Measurements from ENCODE around the gene INPP5A.

Gene INPP5A

DNA sequence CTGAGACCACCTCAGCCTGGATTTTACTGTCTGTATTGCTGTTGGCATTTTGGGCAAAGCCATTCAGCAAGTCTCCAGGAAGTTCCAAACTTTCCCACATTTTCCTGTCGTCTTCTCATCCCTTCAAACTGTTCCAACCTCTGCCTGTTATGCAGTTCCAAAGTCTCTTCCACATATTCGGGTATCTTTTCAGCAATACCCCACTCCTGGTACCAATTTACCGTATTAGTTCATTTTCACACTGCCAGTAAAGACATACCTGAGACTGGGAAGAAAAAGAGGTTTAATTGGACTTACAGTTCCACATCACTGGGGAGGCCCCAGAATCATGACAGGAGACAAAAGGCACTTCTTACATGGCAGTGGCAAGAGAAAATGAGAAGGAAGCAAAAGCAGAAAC lies 62.8 kb downstream of the INPP5A start:
- DNase-seq: no peak

- DNase-seq: no peak
Observed at GRCh38 chr10:132601567-132601966, 64.0 kb downstream of the INPP5A start.

DNA sequence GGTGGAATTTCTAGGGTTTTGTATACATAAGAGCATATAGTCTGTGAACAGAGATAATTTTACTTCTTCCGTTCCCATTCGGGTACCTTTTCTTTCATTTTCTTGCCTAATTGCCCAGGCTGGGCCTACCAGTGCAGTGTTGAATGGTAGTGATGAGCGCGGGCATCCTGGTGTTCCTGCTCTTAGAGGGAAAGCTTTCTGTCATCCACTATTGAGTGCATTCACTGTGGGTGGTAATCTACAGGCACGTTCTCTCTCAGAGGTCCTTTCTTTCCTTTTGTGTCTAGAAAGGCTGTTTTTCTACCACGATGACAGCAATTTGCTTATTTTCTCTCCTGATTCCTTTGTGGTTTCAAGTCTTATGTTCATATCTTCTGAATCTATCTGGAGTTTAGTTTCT lies 65.0 kb downstream of the INPP5A start:
- DNase-seq: peak; percentile 10

GRCh38 chr10:132603851-132604533 lies 66.4 kb downstream of the INPP5A start:
- DNase-seq: peak; percentile 33

- peak; percentile 22 for DNase-seq
Observed at GRCh38 chr10:132604686-132605085, 67.1 kb downstream of the INPP5A start.

DNA sequence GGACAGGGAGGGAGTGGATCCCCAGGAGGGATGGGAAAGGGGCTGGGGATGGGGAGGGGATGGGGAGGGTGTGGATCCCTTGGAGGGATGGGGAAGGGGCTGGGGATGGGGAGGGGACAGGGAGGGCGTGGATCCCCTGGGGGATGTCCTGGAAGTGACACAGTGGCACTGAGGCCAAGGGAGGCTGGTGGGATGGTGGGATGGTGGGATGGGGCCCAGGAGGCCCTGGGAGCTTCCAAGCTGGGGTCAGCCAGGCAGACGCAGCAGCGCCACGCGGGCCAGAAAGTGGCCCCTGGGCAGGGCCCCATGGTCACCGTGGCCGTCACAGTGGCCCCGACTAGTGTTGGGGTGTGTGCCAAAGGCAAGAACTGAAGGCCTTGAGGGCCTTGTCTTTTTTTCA lies 67.8 kb downstream of the INPP5A start:
- DNase-seq: peak; percentile 35

DNA sequence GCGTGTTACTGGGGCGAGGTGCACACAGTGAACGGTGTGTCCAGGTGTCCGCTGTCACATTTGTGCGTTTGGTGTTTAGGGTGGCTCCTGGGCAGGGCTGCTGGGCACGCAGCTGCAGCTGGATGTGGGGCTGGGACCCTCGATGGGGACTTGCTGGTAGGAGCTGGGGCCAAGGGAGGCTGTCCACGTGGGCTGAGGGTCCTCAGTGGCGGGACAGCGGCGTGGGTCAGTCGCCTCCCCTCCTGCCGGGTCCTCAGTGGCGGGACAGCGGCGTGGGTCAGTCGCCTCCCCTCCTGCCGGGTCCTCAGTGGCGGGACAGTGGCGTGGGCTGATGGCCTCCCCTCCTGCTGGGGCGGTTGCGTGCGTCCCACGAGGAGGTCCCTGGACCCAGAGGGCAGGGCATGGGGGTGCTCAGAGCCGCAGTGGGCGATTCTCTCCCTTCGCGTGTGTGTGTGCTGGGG lies 68.5 kb downstream of the INPP5A start:
- DNase-seq: peak; percentile 33

- DNase-seq: peak; percentile 48
Observed at GRCh38 chr10:132606536-132607316, 69.1 kb downstream of the INPP5A start.

DNA sequence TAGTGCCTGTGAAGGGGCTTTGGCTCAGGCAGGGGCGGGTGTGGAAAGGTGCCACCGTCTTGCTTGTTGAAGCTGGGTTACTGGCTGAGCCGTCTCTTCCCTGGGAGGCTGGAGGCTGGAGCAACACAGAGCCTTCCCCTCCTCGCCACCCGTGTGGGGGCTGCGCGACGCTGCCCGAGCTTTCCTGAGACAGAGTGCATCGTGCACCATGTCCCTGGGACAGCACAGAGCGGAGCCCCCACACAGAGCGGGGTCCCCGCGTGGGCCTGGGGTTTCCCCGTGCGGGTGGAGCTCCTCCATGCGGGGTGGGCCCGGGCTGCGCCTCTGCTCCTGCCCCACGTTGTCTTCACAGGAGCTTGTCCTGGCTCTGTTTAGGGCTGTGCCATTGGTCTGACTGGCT lies 69.9 kb downstream of the INPP5A start:
- DNase-seq: peak; percentile 50

DNA sequence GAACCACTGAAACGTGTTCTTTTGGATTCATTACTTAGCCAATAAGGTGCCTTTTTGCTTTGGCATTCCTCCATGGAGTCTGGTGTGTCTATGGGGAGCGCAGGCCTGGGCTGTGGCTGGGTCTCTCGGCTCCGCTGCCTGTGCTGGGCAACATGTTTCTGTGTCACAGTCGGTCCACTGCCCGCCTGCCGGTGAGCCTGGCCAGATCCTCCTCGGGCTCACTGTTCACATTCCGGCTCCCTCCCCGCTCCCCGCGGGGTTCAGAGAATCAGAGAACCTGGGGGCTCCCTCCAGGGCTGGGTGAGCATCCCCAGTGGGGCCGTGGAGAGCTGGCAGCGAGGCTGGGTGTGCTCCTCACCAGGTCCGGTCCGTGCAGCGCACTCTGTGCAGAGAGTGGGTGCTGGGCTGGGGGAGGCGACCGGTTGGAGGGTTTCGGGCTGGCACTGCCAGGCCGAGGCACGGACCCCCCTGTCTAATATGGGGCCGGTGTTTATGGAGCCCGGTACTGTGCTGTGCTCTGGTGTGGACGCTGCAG lies 70.4 kb downstream of the INPP5A start:
- peak; percentile 43 for DNase-seq

DNA sequence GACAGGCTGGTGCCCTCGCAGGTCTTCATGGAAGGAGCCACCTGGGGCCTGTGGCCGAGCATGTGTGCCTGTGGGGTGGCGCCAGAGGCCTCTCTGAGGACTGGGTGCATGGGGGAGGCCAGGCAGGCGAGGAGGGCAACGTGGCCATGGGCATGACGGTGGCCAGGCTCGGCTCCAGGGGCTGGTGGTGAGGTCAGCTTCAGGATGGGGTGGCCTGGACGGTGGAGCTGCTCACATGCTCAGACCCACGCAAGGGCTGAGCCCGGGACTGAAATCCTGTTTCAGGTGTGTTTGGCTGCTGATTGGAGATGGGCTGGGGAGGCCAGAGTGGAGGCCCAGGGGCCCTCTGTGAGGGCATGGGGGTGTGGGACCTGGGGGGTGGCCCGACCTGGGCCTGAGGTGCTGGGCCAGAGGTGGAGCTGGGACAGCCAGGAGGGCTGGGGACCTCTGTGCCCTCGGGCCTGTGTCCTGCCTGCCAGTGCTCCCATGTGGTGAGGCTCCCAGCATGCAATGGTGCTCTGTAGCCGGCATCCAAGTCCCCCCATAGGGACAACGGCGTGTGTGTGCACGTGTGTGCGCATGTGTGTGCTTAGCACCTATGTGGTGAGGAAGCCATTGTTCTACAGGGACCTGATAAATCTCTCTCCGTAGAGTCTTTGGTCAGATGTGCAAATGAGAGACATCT lies 71.1 kb downstream of the INPP5A start:
- peak; percentile 47 for DNase-seq

DNA sequence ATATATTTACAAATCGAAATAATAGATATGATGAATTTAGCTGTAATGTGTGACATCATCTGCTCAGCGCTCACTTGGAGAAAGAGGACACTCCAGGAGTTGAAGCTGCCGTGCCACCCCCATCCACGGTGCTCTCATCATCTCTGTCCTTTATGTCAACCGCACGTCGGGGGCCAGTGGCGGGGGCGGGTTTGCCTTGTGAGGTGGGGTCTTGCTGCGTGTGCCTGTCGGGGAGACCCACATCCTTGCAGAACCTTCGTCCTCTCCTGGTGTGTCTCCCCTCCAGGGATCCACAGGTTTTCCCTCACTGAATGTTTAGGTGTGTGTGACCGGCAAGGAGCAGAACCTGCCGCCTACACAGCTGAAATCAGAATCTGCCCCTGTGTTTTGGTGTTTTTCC lies 71.6 kb downstream of the INPP5A start:
- DNase-seq: peak; percentile 23

DNA sequence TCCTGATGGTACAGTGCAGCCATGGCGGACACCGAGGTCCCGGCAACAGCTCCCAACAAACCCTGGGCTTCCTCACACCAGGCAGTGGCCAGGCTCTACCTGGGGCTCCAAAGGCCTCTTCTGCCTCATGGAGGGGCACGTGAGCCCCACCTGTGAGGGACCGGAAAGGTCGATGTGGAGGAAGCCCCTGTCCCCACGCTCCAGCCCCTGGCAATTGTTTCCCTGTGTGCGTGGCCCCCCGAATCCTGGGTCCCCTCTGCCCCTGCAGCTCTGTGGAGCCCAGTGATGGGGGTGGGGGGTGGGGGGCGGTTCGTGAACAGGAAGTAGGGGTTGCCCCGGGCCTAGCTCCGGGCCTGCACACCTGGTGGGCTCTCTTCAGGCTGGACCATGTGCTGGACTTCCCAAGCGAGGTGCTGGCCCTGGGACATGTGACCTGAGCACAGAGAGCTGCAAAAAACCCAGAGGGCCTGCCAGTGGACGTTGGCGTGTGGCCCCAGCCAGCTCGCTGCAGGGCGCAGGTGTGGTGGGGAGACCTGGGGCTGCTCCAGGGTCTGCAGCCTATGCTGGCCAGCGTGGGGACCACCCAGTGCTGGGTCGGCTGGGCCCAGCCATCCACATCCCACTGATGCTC lies 72.6 kb downstream of the INPP5A start:
- DNase-seq: peak; percentile 37

DNA sequence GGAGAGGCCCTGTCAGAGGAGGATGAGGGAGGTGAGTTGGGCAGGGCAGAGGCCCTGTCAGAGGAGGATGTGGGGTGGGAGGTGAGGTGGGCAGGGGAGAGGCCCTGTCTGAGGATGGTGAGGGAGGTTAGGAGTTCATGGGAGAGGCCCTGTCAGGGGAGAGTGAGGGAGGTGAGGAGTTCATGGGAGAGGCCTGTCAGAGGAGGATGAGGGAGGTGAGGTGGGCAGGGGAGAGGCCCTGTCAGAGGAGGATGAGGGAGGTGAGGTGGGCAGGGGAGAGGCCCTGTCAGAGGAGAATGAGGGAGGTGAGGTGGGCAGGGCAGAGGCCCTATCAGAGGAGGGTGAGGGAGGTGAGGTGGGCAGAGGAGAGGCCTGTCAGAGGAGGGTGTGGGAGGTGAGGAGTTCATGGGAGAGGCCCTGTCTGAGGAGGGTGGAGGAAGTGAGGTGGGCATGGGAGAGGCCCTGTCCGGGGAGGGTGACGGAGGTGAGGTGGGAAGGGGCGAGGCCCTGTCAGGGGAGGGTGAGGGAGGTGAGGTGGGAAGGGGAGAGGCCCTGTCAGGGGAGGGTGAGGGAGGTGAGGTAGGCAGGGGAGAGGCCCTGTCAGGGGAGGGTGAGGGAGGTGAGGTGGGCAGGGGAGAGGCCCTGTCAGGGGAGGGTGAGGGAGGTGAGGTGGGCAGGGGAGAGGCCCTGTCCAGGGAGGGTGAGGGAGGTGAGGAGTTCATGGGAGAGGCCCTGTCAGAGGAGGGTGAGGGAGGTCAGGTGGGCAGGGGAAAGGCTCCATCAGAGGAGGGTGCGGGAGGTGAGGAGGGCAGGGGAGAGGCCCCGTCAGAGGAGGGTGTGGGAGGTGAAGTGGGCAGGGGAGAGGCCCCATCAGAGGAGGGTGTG lies 73.7 kb downstream of the INPP5A start:
- peak; percentile 16 for DNase-seq

DNA sequence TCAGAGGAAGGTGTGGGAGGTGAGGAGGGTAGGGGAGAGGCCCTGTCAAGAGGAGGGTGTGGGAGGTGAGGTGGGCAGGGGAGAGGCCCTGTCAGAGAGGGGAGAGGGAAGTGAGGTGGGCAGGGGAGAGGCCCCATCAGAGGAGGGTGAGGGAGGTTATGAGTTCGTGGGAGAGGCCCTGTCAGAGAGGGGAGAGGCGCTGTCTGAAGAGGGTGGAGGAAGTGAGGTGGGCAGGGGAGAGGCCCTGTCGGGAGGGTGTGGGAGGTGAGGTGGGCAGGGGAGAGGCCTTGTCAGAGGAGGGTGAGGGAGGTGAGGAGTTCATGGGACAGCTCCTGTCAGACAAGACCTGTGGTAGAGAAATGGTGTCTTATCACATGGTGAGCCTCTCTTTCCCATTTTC lies 74.4 kb downstream of the INPP5A start:
- DNase-seq: peak; percentile 38

- DNase-seq: peak; percentile 47
Observed at GRCh38 chr10:132612571-132613504, 75.3 kb downstream of the INPP5A start.

- DNase-seq: no peak
Observed at GRCh38 chr10:132613566-132614348, 76.2 kb downstream of the INPP5A start.

DNA sequence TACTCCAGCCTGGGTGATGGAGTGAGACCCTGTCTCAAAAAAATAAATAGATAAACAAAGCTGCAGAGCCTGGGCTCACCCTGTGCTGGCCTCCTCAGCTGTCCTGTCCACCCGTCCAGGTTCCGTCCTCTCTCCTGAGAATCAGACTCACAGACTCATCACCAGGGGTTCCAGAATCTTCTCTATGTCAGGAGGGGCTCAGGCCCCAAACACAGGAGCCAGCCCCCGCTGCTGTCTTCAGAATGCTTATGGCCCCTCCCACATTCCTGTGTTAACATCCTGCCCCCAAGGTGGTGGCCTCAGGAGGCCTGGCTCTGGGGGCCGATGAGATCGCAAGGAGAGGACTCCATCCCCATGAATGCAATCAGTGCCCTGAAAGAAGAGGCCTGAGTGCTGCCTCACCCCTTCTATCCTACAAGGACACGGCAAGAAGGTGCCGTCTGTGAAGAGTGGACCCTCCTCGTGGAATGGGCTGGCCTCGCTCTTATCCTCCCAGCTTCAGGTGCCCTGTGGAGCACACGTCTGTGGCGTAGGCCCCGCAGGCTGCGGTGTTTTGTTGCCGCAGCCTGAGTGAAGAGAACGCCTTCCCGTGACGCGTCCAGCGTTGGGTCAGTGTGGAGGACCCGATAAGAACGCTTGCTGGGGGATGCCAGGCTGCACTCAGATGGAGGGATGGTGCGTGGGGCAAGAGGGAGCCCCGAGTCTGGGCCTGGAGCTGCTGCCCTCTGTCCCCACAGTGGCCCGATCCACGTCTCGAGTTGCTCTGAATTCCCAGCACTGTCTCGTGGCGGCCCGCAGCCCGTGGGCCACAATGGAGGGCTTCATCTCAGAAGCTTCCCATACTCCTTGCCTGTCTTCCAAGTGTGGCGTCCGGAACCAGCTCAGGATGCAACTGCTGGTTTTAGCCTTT lies 77.1 kb downstream of the INPP5A start:
- DNase-seq: peak; percentile 49

Data from islet precursor cell (in vitro differentiated cells).